Mononuclear cell (primary cell): ENCODE measurements around the gene SNPH. TPM values are rescaled to one million over a fixed set of nuclear protein-coding genes. Genes with fewer than 3 reads are reported as not detected.

ENCODE experiments used
- H3K27me3 ChIP-seq: 2 replicates; pipeline ENCODE4 v1.6.0; 2011; ENCODE audit warnings: low read length, control low read depth; ENCODE audit not compliant: insufficient read depth
- H3K4me1 ChIP-seq: 2 replicates; pipeline ENCODE4 v1.5.1; 2011; ENCODE audit warnings: mild to moderate bottlenecking, low read length, control low read depth; ENCODE audit not compliant: insufficient read depth
- H3K4me3 ChIP-seq: 2 replicates; pipeline ENCODE4 v1.5.1; 2011; ENCODE audit warnings: mild to moderate bottlenecking, low read length, moderate library complexity
- H3K9me3 ChIP-seq: 2 replicates; pipeline ENCODE4 v1.5.1; 2011; ENCODE audit warnings: low read depth, mild to moderate bottlenecking, control low read depth, low read length
- total RNA-seq: library from RNA; depleted of rRNA; stranded (reverse); fragments of >200 nt; gene quantifications from one replicate; pipeline ENCODE4 v1.2.3, GENCODE V29; 2012

SNPH gene
- total RNA-seq, 1 donor, result 9.7 TPM

DNA sequence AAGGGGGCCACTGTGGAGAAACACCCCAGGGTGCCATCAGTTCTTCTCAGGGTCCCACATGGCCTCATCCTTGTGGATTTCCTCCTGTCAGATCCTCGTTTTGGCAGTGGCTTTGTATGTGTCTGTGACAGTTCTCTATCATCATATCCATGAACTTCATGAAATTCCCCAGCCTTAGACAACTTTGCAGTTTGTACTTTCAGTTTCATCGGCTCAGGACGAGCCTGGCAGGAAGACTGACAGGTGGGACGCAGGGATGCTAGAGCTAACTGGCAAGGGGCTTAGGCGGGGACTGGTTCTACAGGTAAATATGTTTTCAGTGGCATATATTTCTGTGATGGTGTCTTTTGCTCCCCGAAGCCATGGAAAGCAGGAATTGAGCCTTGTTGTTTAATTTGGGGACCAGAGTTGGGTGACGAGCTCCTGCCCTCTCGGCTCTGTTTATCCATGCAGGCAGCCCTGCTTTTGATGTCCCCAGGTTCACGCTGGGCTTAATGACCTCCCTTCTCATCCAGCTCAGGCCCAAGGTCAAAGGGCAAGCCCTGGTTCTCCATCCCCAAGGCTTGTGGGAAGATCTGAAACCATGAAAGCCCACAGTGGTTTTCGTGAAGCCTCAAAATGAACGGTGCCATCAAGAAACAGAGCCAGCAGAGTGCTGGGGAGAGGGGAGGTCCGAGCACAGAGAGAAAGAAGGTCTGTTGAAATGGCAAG lies 51.6 kb downstream of the SNPH start:
- Histone ChIP-seq H3K9me3 (no peaks in the 10 kb centered on the region), H3K4me3 (no peak overlapping the region), H3K27me3 (no peaks in the 10 kb centered on the region), H3K4me1 (peaks cover 6% of the 10 kb centered on the region)

DNA sequence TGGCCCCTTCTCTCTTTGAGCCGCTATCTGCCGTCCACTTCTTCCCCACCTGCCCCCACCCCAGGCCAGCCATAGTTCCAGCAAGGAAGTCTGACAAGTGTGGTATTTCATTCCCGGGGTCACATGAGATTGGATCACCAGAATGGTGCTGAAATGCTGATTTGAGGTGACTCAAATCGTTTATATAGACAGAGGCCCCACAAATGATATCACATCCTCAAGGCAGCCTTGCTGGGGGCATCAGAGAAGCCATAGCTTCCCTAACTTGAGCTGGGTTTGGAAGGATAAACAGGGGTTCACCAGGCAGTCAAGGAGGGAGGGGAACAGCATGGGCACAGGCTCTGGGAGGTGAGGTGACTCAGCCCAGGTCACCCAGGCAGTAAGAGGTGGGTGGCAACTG lies 53.0 kb downstream of the SNPH start:
- Histone ChIP-seq H3K27me3 (no peaks in the 10 kb centered on the region), H3K4me3 (no peak overlapping the region), H3K9me3 (no peaks in the 10 kb centered on the region), H3K4me1 (no peaks in the 10 kb centered on the region)

DNA sequence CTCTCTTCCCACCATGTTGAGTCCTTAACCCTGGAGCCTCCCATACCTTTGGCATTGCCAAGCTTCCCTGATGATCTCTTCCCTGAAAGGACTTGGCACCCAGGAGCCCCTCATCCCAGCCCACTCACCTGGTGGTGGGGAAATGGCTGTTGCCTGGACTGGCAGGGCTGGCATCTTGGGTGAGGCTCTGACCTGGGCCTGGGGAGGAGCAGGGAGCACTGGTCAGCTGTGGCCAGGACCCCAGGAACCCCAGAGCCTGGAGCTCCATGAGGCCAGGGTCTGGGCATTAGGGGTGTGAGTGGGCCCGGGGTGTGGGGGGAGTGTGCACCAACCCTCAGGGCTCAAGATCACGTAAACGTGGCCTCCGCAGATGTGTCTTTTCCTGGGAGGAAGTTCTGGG lies 53.4 kb downstream of the SNPH start:
- Histone ChIP-seq H3K9me3 (no peaks in the 10 kb centered on the region), H3K4me1 (peaks cover 1% of the 10 kb centered on the region), H3K27me3 (no peaks in the 10 kb centered on the region), H3K4me3 (no peak overlapping the region)

DNA sequence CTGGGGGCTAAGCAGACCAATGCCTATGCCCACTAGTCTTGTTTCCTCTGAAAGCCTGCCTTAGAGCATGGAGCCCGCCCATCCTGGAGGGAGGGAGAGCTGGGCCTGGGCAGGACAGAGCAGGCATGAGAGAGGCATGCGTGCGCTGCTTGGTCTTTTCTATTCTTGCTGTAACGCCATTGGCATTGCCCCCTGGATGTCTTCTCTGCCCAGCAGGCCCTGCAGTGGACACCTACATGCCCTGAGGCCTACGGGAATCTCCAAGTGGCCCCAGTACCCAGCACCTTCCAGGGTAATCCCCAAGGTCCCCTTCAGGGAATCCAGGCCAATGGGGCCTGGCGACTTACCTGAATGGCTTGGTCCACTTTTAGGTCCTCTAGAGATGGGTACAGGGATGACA lies 53.9 kb downstream of the SNPH start:
- peaks cover 7% of the 10 kb centered on the region for H3K4me1 ChIP-seq
- no peaks in the 10 kb centered on the region for H3K9me3 ChIP-seq
- H3K27me3 ChIP-seq, result no peaks in the 10 kb centered on the region
- H3K4me3 ChIP-seq, result no peak overlapping the region

DNA sequence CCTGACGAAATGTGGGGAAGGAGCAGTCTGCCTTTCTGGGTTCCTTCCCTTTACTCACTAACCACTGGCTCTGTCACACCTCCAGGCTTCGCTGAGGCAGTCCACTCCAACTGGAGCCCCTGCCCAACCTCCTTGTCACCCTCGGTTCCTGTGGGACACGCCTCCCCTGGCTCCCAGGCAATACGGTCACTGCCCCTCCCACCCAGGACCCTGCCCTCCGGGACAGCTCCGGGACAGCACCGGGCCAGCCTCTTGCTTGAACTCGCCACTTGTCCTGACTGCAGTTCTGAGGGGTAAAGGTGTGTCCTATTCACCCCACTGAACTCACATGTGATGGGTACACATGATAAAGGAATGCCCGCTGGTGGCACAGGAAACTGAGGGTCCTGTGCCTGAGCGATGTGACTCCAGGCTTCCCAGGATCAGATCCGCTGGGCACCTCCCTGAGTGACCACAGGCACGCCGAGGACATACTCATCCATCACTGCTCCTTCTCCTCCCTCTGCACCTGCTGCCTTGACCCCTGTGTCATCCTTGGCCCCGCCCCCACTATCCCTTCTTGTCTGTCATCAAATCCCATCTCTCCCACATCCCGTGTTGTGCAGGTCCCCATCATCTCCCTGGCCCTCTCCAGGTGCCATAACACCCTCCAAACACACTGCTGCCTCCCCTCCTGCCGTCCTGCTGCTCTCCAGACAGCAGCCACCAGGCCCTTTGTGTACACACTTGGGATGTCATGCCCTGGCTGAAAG lies 55.0 kb downstream of the SNPH start:
- Histone ChIP-seq H3K4me1 (peaks cover 12% of the 10 kb centered on the region), H3K4me3 (no peak overlapping the region), H3K9me3 (no peaks in the 10 kb centered on the region), H3K27me3 (no peaks in the 10 kb centered on the region)

DNA sequence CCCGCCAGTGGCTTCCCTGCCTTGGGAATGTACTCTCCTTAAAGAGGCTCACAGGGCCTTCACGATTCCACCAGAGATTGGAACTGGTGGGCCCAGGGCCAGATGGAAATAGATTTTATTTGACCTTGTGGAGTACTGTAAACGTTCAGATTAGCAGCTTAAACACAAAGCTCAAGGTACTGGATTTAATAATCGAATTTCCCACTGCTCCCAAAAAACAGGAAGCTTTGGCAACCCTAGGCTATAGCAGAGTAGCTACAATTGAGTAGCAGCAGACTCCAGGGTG lies 55.5 kb downstream of the SNPH start:
- Histone ChIP-seq H3K4me3 (no peak overlapping the region), H3K4me1 (peaks cover 17% of the 10 kb centered on the region), H3K27me3 (no peaks in the 10 kb centered on the region), H3K9me3 (no peaks in the 10 kb centered on the region)

DNA sequence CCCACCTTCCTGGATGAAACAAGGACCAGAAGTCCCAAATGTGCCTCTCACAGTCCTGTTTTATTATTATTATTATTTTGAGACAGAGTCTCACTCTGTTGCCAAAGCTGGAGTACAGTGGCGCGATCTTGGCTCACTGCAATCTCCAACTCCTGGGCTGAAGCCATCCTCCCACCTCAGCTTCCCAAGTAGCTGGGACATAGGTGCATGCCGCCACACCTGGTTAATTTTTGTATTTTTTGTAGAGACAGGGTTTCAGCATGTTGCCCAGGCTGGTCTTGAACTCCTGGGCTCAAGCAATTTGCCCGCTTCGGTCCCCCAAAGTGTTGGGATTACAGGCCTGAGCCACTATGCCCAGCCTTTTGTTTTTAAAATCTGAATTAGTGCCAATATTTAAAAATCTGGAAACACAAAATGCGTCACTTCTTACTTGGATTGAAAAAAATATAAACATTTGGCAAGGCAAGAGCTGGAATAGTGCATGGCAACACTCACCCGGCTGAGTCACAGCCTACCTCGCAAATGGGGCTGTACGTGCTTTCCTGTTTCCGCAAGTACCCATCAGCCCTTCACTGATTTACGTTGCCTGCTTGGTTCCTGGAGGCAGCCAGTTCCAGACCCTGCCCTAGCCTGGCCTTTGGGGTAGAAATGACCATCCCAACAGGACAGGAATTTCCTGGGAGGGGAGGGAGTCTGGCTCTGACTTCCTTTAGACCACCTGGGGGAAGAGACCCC lies 56.6 kb downstream of the SNPH start:
- no peaks in the 10 kb centered on the region for H3K27me3 ChIP-seq
- H3K4me1 ChIP-seq, result peaks cover 25% of the 10 kb centered on the region
- no peak overlapping the region for H3K4me3 ChIP-seq

DNA sequence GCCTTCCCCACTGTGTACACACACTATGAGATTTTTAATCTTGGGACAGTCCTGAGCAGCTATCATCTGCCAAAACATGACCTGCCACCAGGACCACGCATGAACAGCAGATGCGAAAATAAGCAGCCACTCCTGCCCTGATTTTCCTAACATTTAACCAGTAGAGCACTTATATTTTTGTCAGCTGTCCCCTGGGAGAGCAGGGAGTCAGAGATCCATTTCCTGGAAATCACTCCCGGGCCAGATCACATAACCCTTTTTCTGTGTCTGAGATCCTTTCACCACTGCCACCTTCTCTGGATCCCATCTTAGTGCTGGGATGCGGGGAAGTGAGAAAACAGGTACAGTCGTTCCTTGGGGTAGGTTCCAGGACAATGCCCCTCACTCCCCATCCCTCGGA lies 57.2 kb downstream of the SNPH start:
- peaks cover 25% of the 10 kb centered on the region for H3K4me1 ChIP-seq
- H3K27me3 ChIP-seq, result no peaks in the 10 kb centered on the region
- no peak overlapping the region for H3K4me3 ChIP-seq
- H3K9me3 ChIP-seq, result no peaks in the 10 kb centered on the region

More for the DNA sequence above, 56.6 kb downstream of the SNPH start:
- H3K9me3 ChIP-seq, result no peaks in the 10 kb centered on the region

DNA sequence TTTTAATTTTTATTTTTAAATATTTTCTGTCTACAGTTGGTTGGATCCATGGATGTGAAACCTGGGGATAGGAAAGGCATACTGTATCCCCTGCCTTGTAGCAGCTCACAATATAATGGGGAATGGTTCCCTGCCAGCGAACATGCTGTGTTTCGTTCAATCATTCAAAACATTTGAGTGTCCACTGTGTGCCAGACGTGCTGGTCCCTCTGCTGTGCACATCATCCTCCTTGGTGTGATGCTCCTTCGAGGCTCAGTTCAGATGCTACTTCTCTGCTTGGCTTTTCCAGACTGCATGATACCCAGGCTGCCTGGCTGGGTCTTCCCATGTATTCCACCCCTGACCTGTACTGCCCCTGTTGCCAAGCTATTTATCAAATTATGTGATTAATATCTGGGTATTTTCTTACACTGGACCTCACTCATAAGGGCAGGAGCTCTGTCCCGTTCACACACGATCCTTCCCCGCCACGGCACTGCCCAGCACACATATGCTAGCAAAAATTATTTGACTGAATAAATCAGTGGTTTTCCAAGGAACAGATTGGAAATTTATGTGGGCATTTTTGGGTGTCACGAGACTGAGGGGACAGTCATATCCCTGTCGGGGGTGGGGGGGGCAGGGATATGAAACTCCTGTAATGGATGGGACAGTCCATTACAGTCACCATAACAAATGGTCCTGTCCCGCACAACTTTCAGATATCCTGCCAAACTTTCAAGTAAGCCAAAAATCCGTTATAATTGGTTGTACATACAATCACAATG lies 57.9 kb downstream of the SNPH start:
- no peaks in the 10 kb centered on the region for H3K27me3 ChIP-seq
- no peaks in the 10 kb centered on the region for H3K9me3 ChIP-seq
- H3K4me1 ChIP-seq, result peaks cover 28% of the 10 kb centered on the region
- no peak overlapping the region for H3K4me3 ChIP-seq

DNA sequence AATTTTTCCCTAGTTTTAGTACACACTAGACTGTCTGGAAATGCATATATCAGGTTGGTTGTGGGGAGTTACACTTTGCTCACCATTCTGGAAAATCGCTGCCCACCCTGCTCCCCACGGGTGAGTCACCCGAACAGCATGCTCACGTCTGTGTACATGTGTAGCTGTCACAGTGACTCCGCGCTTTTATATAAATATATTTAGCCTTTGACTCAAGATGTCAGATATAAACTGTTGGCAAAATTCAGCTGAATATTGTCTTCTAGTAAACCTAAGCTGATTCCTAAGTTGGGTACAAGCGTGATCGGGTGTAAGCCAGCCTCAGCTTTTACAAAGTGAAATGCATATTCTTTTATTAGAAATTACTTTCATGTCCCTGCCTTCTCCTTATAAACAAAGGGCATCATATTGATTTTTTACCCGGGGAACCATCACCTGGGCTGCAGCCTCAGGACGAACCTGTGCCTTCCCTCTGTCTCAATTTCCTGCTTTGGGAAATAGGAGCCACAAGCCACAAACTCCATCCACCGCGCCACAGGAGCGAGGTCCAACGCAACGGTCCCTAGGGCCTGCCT lies 58.6 kb downstream of the SNPH start:
- Histone ChIP-seq H3K4me3 (peak overlapping the region; percentile 81), H3K27me3 (no peaks in the 10 kb centered on the region), H3K9me3 (no peaks in the 10 kb centered on the region), H3K4me1 (peaks cover 30% of the 10 kb centered on the region)

DNA sequence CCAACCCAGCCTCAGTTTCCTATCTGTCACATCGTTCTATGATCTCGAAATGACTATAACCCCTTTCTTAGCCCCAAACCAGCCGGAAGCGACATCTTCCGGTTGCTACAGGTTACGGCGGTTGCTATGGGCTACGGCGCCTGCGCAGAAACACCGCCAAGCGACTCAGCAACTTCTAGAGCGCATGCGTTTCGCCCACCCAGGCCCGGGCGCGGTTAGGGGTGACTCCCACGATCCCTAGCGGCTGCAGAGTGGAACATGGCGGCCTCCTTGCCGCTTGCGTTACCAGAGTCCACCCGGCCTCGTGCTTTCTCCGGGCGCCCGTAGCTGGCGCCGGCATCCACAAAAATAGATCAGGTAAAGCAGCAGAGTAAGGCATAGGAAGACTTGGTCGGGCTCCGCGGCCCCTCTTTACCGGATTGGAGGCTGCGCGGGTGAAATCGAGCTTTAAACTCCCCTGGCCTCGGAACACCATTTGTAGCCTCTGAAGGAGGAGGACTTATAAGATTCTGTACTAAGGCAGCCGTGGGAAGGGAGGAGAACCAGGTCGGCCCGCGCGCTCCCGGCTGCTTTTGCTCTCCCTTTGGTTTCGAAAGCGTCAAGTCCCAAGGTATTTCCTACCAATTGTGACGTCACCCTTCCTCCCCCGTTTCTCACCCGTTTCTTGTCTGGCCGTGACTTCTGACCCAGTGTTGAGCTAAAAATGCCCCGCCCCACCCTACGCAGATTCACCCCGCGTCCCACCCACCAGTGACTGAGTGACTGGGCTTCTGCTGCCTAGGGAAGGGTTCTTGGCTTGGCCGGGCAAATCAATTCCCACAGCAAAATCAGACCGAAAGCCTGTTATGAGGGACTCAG lies 59.3 kb downstream of the SNPH start:
- Histone ChIP-seq H3K9me3 (no peaks in the 10 kb centered on the region), H3K4me3 (peak overlapping the region; percentile 81), H3K27me3 (no peaks in the 10 kb centered on the region), H3K4me1 (peaks cover 30% of the 10 kb centered on the region)

DNA sequence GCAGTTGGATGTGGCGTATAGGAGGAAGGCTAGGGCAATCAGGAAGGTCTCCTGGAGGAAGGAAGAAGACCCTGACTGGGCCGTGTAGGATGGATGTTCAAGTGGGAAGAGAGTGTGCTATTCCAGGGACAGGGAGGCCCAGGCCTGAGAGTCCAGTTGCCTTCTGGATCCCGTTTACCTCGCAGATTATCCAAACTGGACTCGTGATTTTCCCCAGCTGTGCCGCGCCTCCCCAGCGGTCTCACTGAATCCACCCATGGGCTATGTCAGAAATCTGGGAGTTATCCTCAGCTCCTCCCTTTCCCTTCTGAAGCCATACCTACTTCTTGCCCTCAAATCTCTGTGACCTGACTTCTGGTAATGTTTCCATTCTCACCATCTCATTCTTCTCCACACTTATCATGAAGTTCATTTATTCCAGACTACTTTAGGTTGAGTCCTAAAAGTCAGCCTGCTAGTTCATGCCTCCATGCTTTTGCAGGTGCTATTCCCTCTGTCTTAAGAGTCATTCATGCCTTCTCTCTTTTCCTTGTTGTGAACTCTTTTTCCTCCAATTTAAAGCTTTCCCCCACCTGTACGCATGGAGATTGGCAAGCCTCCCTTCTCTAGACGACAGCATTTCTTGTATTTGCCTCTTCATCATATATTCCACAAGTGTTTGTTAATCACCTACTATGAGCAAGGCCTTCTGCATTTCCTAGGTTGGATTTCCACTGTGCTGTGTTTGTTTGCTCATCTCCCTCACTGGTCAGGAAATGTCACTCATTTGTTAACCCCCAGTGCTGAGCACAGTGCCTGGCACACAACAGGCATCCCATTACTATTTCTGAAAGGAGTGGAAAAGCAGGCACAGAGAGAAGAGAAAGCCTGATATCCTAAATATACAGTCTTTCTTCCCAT lies 60.2 kb downstream of the SNPH start:
- H3K4me3 ChIP-seq, result peak overlapping the region; percentile 81
- no peaks in the 10 kb centered on the region for H3K27me3 ChIP-seq
- peaks cover 30% of the 10 kb centered on the region for H3K4me1 ChIP-seq
- no peaks in the 10 kb centered on the region for H3K9me3 ChIP-seq

DNA sequence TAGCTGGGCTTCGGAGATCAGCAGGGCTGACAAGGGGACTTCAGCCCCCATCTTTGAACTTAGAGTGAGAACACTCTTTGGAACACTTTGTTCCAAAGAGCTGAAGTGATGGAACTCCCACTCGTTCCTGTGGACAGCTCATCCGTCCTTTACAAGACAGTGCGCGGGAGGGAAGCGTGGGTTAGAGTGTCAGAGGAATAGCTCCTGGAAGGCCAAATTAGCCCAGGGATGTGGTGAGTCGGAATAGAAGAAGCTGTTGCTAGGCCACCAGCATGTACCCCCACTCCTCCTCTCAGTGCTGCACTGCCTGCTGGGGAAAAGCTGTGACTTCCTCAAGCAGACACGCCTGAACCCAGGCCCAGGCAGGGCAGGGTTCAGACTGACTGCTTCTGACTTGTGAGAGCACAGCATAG lies 61.2 kb downstream of the SNPH start:
- H3K9me3 ChIP-seq, result no peaks in the 10 kb centered on the region
- no peaks in the 10 kb centered on the region for H3K27me3 ChIP-seq
- H3K4me3 ChIP-seq, result no peak overlapping the region
- peaks cover 30% of the 10 kb centered on the region for H3K4me1 ChIP-seq
